HG03558 (cell line): ENCODE results near the gene HBEGF.
"Not testable (repeated sequence)": the region's sequence is repeated elsewhere in the genome, so short reads cannot be mapped to it uniquely, and the experiment has no call there.

ENCODE experiments used
- ATAC-seq: cut with Tn5 transposase; IDR thresholded peaks from one replicate; pipeline ENCODE4 v1.9.1; 2021; ENCODE audit warnings: moderate number of reproducible peaks; ENCODE audit not compliant: unreplicated experiment; ENCODE audit errors: extremely low read depth

HBEGF gene

DNA sequence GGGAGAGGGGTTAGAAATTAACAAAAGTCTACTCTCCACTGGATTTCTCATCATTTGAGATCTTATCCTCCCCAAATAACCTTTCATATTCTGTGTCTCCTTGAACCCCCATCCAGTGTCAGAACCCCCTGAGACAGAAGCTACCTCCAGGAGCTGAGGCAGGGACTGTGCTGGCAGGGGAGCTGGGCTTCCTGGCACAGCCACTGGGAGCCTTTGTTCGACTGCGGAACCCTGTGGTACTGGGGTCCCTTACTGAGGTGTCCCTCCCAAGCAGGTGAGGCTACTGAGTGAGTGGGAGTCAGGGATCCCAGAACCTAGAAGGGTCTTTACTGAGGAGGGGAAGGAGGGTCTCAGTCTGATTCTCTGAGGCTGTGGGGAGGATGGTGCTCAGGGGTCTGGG, 15.5 kb upstream of the HBEGF start:
- ATAC-seq, result no peak

DNA sequence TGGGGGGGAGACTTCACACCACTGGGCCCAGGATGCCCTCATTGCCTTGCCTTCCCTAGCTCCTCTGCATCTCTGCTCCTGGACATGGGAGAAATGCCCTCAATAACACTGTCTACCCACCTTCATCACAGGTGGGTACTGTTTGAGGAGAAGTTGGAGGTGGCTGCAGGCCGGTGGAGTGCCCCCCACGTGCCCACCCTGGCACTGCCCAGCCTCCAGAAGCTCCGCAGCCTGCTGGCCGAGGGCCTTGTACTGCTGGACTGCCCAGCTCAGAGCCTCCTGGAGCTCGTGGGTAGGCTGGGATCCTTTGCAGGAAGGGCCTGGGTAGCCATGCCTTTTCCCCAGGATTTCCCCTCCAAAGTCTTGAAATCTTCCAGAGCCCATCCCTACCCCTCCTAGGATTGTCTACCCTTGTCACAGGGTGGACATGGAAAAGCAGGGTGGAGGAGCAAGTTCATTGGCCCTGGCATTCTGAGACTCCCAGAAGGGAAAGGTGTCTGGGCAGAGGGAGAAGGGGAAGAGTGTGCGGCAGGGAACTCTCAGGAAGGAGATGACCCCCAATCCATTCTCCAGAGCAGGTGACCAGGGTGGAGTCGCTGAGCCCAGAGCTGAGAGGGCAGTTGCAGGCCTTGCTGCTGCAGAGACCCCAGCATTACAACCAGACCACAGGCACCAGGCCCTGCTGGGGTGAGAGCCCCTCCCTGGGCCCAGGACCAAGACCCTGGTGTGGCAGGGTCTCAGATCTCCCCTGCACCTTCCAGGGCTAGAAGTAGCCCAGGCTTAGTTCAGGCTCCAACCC, 14.5 kb upstream of the HBEGF start:
- ATAC-seq, result no peak

DNA sequence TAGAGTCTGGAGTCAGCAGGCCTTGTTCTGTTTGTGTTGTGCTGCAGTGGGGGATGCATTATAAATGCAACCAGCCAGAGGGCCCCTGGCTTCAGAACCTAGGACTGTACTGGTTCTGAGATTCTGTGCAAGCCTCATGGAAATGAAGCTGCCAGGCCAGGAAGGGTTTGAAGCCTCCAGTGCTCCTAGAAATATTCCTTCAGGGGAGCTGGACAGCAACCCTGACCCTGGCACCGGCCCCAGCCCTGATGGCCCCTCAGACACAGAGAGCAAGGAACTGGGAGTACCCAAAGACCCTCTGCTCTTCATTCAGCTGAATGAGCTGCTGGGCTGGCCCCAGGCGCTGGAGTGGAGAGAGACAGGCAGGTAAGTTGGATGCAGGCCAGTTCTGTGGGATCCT, 13.7 kb upstream of the HBEGF start, which contains the start of gene SLC4A9:
Gene SLC4A9, plus strand, starts transcription at position 94 of the 400 bp plus-strand sequence. Its CDS starts 43 bp downstream, at position 137.
- ATAC-seq, result no peak

DNA sequence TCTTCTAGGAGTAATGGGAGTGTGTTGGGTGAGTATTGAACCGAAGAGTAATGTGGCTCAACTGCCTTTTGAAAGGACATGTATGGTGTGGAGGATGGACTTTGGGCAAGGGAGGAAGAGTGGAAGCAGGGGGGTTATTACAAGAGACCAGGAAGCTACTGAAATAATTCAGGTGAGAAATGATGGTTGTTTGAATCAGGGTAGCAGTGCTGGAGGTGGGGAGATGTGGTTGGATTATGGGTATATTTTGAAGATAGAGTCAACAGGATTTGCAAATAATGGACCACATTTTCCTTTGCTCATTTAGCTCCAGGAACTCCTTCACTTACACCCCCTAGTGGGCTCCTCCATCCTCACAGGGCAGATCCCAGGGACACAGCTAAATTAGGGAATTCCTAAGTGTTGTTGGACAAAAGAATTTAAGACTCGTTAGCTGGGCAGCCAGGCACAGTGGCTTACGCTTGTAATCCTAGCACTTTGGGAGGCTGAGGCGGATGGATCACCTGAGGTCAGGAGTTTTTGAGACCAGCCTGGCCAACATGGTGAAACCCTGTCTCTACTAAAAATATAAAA, 12.4 kb upstream of the HBEGF start:
- no peak for ATAC-seq

DNA sequence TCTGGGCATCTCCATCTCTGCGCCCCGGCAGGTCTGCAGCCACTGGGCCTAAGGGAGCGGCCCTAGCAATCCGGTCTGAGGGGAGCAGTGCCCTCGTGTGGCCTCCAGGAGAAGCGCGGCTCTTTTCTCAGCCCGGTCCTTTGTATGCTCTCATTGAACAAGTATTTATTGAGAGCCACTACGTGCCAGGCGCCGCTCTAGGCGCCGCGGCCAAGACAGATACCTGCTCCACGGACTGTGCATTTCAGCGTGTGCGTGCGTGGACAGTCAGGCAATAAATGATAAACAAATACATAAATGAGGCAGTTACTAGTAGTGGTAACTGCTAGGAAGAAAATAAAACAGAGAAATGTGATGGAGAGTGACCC, 11.3 kb upstream of the HBEGF start:
- ATAC-seq, result peak; percentile 85

DNA sequence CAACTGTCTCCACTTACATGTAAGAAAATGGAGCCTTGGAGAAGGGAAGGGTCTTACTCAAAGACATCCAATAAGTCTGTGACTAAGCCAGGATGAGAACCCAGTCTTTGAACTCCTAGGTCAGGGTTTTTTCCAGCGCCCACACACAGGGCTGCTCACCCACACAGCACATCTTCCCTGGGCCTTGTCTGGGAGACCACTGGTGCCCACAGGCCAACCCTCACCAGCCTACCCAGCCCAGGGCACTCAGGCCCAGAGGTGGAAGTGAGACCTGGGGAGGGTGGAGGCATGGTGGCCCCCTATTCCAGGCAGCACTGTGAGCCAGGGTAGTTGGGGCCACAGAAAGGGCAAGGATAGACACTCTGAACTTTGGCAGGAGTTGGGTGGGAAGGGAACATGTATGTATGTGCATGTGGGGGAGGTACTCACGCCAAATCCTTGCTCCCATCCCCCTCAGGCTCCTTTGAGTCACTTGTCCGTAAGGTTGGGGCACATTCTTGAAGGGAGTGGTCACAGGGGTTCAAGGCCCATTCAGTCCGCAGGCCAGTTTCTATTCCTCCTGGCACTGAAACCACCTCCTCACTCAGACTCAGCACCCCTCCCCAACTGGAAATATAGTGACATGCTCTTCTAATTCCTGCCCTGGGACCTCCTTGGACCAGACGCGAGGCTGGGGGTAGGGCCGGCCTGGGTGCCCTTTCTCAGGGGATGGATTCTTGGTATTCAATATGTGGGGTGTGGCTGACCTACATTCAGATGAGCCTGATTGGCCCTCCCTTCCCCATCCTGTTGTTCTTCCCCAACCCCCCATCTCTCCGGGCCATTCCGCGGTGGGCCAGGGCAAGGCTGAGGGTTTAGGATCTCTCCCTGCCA, 10.7 kb upstream of the HBEGF start:
- no peak for ATAC-seq

DNA sequence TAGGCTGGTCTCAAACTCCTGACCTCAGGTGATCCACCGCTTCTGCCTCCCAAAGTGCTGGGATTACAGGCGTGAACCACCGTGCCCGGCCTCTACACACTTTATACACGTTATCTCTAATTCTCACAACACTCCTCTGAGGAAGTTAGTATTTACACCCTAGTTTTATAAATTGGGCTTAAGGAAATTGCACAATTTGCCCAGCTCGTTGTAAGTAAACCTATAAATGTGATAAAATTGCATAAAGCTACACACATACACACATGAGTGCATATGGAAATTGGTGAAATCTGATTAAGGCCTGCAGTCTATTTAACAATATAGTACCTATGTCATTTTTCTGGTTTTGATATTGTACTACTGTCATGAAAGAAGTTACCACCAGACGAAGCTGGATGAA, 9.1 kb upstream of the HBEGF start:
- ATAC-seq, result no peak

DNA sequence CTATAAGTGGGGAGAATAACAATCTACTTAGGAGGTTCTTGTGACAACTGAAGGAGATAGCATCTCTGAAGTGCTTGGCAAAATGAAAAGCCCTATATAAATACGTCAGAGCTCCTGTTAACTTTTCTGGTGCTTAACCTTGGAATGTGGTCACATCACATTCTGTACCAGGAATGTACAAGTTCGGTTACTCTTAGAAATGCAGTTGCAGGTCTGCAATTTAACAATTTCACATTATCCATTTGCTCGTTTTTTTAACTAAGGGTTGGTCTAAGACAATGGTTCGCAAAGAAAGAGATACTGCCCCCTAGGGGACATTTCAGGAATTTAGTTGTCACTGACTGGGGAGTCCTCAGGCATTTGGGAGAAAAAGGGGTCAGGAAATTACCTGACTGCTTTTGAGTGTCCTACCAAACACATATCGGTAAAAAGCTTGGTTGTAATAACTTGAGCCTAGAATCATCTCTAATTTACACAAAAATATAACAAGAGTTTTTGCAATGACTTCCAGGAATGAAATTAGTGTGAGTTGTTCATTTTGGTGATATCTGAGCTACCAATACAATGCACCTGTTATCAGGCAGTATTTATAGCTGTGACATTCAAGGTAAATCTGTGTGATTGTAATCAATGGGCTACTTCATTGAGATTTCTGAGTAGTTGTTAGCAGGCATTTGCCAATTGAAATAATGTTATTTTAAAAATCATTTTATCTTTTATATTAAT, 5.4 kb upstream of the HBEGF start:
- ATAC-seq, result peak; percentile 63

DNA sequence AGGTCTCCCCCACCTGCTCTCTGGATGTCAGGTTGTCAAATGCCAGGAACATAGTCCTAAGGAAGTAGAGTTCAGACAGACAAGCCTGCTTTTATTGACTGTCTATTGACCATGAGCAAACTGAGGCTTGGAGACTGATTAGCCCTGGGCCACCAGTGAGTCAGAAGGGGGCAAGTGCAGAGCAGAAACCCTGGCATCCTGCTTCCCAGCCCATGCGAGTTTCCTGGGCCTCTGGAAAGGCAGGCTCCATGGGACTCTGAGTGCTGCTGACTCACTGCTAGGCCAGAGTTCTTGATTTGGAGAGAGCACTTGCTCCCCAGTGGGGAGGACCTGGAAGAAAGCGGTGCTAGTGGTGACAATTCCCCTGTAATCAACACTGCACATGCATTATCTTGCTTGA, 2.8 kb upstream of the HBEGF start:
- ATAC-seq, result no peak

DNA sequence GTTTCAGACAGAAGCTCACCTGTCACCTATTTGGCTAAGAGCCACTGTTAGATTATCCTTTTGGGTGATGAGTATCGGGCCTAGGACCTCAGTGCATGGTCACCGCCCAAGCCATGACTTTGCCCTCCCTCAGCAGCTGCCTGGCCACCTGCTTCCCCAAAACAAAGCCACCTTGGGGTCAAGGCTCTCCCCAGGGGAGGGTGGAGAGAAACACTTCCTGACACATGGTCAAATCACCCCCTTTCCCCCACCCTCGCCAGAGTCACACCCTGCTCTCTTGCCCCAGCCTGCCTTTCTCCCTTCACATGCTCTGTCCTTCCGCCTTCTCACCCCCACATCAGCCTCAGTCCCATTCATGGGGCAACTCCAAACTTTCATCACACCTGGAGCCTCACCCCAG, 1.7 kb upstream of the HBEGF start:
- ATAC-seq, result no peak

DNA sequence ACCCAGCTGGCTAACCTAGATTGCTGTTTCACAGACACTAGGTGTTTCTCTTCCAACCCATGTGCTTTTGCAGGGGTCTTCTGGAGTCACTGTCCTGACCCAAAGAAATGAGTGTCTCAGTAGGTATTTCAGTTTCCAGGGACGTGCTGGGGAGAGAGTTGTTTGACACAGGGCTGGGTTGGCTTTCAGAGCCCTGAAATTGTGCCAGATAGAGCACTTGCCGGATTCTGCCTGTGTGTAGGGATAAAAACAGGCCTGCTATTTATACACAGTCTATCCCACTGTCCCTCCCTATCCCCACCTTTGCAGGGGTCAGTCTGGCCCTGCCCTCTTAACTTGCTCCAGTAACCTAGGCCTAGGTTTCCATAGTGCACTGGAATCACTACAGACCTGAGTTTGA, 957 bp upstream of the HBEGF start:
- ATAC-seq, result no peak

DNA sequence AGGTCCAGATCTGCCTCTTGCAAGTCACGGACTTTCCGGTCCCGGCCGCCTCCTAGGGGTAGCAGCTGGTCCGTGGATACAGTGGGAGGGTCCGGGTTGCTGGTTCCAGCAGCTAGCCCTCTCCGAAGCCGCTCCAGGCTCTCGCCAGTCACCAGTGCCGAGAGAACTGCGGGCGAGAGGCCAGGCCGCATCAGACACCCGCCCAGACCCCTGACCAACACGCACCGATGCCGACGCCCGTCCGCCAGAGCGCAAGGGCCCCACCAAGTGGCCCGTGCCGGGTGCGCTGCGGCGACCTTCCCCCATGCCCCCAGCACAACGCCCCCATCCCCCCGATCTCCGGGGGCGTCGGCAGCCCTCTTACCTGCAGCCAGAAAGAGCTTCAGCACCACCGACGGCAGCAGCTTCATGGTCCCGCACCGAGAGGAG, 470 bp downstream of the HBEGF start:
- peak; percentile 8 for ATAC-seq

DNA sequence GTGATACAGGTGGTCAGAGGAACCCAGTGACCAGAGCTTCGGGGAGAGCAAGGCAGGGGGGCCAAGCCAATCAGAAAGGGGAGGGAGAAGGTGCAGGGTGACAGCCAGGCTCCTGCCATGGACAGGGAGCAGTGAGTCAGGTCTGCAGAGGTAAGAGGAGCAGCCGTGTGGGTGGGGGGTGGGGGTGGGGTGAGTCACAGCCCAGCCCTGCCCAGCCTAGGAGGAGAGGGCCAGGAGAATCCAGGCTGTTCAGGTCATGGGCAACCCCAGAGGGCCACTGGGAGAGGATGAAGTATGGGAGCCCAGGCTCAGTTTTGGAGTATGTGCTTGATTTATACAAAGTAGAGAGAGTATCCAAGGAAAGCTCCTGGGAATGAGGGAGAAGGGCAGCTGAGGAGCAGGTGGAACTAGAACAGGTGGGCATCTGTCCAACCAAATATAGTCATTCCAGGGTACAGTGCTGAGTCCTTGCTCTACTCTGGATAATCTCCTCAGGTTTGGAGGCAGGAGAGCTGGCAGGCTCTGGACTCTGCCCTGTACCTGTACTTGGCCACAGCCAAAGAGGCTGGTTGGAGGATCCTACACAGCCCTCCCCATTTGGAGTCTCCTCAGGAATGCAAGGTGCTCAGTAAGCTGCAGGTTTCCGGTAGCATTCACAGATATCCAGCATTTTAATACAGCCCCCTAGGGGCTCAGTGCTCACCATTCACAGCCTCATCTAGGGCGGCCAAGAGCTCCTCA, 1.6 kb downstream of the HBEGF start:
- ATAC-seq, result no peak

DNA sequence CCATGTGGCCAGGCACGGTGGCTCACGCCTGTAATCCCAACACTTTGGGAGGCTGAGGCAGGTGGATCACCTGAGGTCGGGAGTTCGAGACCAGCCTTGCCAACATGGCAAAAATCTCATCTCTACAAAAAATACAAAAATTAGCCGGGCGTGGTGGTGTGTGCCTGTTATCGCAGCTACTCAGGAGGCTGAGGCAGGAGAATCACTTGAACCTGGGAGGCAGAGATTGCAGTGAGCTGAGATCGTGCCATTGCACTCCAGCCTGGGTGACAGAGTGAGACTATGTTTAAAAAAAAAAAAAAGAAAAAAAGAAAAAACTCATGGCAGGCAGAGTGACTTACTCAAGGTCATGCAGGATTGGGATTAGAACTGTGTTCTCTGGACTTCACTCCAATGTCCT, 2.6 kb downstream of the HBEGF start:
- ATAC-seq, result not testable (repeated sequence)

DNA sequence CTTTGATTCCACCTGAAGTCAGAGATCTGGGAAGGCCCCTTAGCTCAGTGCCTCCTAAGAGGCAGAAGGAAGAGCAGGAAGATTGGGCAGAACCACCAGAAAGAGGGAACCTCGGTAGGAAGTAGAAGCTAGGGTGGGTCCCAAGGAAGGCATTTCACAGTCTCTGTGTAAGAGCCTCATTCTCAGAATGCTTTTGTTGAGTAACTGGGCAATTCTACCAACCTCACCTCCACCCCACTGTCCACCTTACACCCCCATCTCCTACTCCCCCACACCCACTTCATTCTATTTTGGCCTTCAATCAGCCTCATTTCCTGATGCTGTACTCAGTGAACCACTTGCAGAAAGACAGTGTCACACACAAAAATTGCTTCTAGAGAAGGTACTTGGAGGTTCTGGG, 3.5 kb downstream of the HBEGF start:
- no peak for ATAC-seq

DNA sequence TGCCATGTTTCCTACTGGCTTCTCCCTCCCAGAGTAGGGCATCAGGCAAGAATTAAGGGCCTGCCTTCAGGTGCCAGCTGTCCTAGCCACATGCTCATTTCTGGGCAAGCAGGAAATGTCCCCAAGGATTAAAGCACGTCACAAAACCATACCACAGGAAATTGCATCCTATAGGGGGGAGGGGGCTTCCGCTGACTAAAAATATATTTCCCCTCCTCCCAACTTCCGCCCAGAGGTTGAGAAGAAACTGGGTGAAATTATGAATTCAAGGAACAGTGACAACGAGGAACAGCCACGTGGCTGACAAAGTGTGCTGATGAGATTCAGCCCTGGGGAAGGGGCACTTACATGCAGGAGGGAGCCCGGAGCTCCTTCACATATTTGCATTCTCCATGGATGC, 4.1 kb downstream of the HBEGF start:
- no peak for ATAC-seq

DNA sequence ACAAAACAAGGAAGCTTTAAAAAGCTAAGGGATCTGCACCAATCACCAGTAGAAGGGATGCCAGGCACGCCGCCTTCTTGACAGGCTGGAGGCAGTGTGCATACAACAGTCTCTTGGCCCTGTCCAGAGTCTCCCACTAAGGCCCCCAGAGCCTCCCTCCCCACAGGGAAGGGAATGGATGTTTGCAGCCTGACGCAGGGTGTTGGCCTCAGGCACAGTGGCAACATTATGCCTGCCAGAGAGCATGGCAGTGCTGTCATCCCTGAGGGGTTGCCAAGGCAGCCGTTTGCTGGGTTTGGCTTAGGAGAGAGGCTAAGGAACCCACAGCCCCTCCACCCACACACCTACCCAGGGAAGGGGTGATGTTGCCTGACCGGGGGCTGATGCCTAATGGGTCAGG, 4.8 kb downstream of the HBEGF start:
- ATAC-seq, result no peak

DNA sequence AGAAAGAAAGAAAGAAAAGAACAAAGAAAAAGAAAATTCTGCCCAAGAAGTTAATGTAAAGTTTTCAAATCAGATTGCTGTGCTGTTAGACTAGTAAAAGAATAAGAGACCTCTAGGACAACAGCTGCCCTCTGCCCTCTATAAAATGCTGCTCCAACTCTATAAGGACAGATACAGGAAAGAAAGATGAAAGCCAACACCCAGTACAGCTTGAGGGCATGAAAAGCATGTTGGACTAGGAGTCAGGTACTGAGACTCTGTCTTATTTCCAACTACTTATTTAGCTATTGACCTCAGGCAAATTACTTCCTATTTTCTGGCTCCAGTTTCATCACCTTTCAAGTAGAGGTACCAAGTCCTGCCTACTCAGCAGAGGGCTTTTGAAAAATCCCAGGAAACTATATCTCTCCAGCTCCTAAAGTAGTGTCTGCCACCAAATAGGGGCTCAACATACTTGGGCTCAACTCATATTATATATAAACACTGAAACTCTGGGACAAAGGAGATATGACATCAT, 5.7 kb downstream of the HBEGF start:
- no peak for ATAC-seq

DNA sequence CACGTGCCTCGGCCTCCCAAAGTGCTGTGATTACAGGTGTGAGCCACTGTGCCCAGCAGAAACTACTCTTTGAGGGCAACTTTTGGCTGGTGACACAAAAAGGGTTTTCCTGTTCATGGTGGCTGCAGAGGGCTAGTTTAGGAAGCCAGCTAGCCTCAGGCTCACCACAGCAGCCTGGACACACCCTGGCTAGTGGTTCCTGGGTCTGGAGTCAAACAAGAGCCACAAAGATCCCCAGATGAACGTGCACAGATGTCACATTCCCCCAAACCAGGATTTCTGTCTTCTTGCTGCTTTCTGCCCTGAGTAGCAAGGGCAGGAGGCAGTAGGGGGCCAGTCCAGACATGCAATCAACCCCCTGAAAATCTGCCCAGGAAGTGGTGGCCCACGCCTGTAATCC, 6.8 kb downstream of the HBEGF start:
- no peak for ATAC-seq

DNA sequence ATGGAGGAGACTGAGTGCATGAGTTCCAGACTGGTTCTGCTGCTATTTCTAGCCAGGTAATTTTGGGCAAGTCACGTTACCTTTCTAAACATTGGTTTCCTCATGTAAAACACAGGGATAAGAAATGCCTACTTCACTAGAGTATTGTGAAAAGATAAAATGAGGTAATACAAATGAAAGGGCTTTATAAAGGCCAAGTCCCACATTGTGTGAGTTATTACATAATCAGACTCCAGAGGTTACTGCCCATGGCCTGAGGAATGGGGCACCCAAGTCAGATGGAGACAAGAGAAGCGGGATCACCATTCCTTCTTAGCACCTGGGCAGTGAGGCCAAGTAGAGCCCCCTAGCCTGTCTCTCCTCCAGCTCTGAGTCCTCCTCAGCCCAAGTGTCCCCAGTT, 7.5 kb downstream of the HBEGF start:
- ATAC-seq, result no peak
